Activated CD8-positive, alpha-beta T cell treated with anti-CD3 and anti-CD28 coated beads for 36 hours (primary cell): Measurements from ENCODE around the gene DMPK. TPM values are rescaled to one million over a fixed set of nuclear protein-coding genes. Genes with fewer than 3 reads are reported as not detected.

Experiments
- ATAC-seq: fragments of 200-7000 bp; cut with Tn5 transposase; one replicate; pipeline ENCODE4 v1.10.0; 2021; ENCODE audit warnings: mild to moderate bottlenecking, moderate library complexity
- CTCF ChIA-PET: fragments of 350-600 bp; sonication (Branson Sonifier 250); formaldehyde crosslinking; loops from one replicate; lab custom pipeline; 2021; ENCODE audit warnings: antibody characterized with exemption; lab: Charles Lee
- POLR2A ChIA-PET: fragments of 350-600 bp; sonication (Branson Sonifier 250); formaldehyde crosslinking; loops from one replicate; lab custom pipeline; 2021; ENCODE audit warnings: antibody characterized with exemption; lab: Charles Lee
- DNase-seq: peaks from one replicate; pipeline ENCODE4 v3.0.0-alpha.2; 2020
- H3K27ac Mint-ChIP-seq: one replicate; pipeline ENCODE4 v1.8.0; 2021; ENCODE audit warnings: mild to moderate bottlenecking, mixed read lengths
- H3K27me3 Mint-ChIP-seq: one replicate; pipeline ENCODE4 v1.8.0; 2021; ENCODE audit warnings: mixed read lengths
- H3K36me3 Mint-ChIP-seq: one replicate; pipeline ENCODE4 v1.8.0; 2021; ENCODE audit warnings: low read depth, mixed read lengths
- H3K4me1 Mint-ChIP-seq: one replicate; pipeline ENCODE4 v1.8.0; 2021; ENCODE audit warnings: low read depth, mixed read lengths
- H3K4me3 Mint-ChIP-seq: one replicate; pipeline ENCODE4 v1.8.0; 2021; ENCODE audit warnings: mild to moderate bottlenecking, moderate library complexity, mixed read lengths
- H3K9me3 Mint-ChIP-seq: one replicate; pipeline ENCODE4 v1.8.0; 2021; ENCODE audit warnings: mixed read lengths
- intact Hi-C: fragments of 100-400 bp; cut with micrococcal nuclease; formaldehyde crosslinking; loops from one replicate; pipeline ENCODE4 v1.10.0; 2022
- total RNA-seq, 2 experiments: library from RNA; stranded (reverse); gene quantifications; one replicate each; pipeline ENCODE4 v1.2.3, GENCODE V29; 2021
- TF ChIP-seq, protein P1 (sequence below): fragments of 200-600 bp; IDR thresholded peaks from one replicate; pipeline ENCODE4 v1.8.0; 2022; ENCODE audit warnings: antibody characterized with exemption, mild to moderate bottlenecking

DMPK gene
- total RNA-seq, 2 experiments from 2014 or later, result 5.8 to 8.0 TPM

DNA sequence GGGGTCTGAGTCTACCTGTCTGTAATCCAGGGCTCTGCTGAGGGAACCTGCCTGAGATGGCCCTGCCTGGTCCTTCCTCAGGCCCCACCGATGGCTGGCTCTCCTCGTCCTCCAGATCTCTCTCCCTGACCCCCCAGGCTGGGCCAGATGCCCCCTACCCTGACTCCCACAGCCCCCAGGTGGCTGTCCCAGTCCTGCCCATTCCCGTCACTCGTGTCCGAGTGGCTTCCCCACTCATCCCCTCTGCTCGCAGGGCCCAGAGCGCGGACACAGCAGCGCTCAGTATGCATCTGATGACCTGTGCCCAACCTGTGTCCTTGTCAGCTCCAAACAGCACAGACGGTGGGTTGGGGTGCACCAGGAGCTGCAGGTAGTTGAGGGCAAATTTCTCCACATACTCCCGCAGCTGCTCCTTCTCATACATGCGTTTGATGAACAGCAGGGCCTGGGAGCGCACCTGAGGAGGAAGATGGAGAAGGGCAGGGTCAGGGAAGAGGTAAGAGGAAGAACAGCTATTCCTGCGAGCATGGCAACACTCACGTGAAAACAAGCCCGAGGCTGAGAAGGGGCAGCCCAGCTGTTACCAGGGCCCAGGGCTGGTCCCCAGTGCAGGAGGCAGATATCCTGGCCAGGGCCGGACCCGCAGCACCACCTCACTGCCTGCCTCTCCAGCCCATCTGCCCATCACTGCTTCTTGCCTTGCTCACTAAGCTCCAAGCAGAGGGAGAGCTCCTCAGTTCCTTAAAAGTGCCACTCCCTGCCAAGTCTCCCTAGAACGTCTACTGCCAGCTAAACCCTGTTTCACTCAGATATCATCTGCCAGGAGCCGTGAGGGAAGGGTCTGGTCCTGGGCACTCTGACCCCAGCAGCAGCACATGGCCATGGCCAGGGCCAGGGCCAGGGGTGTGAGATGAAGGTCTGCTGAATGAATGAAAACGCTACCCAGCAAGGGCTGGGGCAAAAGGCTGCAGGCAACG is 43.9 kb upstream of the DMPK start:
- DNase-seq (no peak), ATAC-seq (no peak)
- no peaks in the 10 kb centered on the region for H3K9me3 Mint-ChIP-seq
- H3K4me1 Mint-ChIP-seq, result no peaks in the 10 kb centered on the region
- no peak overlapping the region for H3K4me3 Mint-ChIP-seq
- H3K27ac Mint-ChIP-seq, result no peak overlapping the region
- CTCF ChIA-PET, result interaction anchor here (4.7 kb wide), 1 partner anchor 9 kb away, joined by 35 read pairs; no protein-coding TSS in a partner anchor
- TF ChIP-seq, protein P1, sequence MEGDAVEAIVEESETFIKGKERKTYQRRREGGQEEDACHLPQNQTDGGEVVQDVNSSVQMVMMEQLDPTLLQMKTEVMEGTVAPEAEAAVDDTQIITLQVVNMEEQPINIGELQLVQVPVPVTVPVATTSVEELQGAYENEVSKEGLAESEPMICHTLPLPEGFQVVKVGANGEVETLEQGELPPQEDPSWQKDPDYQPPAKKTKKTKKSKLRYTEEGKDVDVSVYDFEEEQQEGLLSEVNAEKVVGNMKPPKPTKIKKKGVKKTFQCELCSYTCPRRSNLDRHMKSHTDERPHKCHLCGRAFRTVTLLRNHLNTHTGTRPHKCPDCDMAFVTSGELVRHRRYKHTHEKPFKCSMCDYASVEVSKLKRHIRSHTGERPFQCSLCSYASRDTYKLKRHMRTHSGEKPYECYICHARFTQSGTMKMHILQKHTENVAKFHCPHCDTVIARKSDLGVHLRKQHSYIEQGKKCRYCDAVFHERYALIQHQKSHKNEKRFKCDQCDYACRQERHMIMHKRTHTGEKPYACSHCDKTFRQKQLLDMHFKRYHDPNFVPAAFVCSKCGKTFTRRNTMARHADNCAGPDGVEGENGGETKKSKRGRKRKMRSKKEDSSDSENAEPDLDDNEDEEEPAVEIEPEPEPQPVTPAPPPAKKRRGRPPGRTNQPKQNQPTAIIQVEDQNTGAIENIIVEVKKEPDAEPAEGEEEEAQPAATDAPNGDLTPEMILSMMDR, result no peak
- H3K27me3 Mint-ChIP-seq, result no peaks in the 10 kb centered on the region
- POLR2A ChIA-PET, result interaction anchor here (1.0 to 2.1 kb wide), 2 partner anchors 9 to 11 kb away, joined by 4 to 8 read pairs; partner anchors contain the start of gene RSPH6A
- peaks cover 51% of the 10 kb centered on the region for H3K36me3 Mint-ChIP-seq
- intact Hi-C loops, result no loop called here

DNA sequence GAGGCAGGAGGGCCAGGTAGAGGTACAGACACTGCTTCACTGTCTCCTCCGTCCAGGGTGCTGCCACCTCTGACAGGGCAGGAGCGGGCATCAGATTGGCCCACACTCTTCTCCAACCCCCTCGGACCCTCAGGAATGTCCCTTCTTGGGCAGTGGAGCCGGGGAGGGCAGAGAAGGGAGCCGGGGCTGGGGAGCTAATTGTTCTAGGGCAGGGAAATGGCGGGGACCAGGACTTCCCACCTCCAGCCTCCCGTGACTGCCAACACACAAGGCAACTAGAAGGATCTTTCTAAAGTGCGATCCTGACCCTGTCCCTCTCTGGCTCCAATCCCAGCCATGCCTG is 42.9 kb upstream of the DMPK start:
- Mint-ChIP-seq H3K4me3 (no peak overlapping the region), H3K27me3 (no peaks in the 10 kb centered on the region), H3K36me3 (peaks cover 46% of the 10 kb centered on the region), H3K4me1 (no peaks in the 10 kb centered on the region), H3K9me3 (no peaks in the 10 kb centered on the region), H3K27ac (no peak overlapping the region)
- POLR2A ChIA-PET, result interaction anchor here (1.2 to 2.1 kb wide), 4 partner anchors 8 to 30 kb away, joined by 4 to 8 read pairs (median 4); no protein-coding TSS in a partner anchor
- no peak for DNase-seq
- intact Hi-C loops, result no loop called here
- ATAC-seq, result no peak
- CTCF ChIA-PET, result interaction anchor here (1.1 to 4.7 kb wide), 3 partner anchors 8 to 26 kb away, joined by 3 to 35 read pairs (median 4); no protein-coding TSS in a partner anchor
- TF ChIP-seq, protein P1, result no peak

DNA sequence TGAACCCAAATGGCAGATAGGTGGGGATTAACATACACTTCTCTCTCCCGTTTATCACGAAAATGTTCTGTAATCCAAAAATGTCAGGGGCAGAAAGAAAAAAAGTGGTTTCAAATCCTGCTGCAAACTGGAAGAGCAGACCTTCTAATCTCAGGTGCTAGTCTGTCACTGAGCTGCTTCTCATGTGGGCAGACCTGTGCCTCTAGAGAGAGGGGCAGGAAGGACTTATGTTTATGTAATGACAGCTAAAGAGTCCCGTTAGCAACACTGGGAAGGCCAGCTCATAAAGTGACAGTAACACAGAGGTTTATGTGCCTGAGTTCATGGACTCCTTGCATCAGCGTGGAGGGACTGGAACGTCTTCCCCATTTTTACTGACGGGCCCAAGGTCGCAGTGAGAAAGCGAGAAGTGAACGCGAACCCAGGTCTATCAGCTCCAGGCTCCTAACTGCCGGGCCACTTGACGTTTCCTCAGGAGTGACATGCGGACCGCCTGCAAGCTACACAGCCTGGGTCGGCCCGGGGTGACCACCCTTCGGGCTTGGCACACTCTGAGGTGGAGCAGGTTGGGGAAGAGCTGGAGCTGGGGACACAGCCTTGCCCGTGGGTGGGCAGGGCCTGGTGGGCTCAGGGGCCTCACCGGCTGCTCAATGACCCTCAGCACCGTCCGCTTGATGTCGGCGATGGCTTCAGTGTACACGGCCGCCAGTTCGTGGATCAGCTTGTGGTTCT is 42.4 kb upstream of the DMPK start:
- H3K27me3 Mint-ChIP-seq, result no peaks in the 10 kb centered on the region
- ChIA-PET POLR2A (interaction anchor here (0.7 to 1.7 kb wide), 4 partner anchors 25 to 204 kb away, joined by 3 to 4 read pairs (median 4); no protein-coding TSS in a partner anchor), CTCF (interaction anchor here (1.1 to 4.7 kb wide), 3 partner anchors 7 to 25 kb away, joined by 3 to 35 read pairs (median 4); no protein-coding TSS in a partner anchor)
- H3K27ac Mint-ChIP-seq, result no peak overlapping the region
- no peak for DNase-seq
- no peaks in the 10 kb centered on the region for H3K4me1 Mint-ChIP-seq
- H3K4me3 Mint-ChIP-seq, result no peak overlapping the region
- intact Hi-C loops, result no loop called here
- H3K36me3 Mint-ChIP-seq, result peaks cover 45% of the 10 kb centered on the region
- TF ChIP-seq, protein P1, result no peak
- no peaks in the 10 kb centered on the region for H3K9me3 Mint-ChIP-seq
- ATAC-seq, result no peak

DNA sequence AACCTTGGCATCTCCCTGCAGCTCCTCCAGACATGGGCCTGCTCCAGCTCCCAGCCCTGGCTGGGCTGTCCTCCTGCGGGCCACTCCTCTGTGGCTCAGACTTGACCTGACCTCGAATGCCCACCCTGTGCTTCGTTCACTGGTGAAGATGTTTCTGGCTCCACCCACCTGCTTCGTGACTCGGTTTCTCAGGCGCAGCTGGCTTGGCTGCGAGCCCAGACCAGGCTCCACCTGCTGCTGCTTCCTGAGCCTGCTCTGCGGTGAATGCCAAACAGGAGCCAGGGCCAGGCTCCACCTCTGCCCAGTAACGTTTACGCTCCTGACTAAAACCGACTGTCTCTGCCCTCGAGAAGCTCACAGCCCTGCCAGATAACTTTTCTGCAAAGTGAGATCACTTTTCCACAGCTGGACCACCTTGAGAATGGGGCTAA is 41.8 kb upstream of the DMPK start:
- DNase-seq (no peak), ATAC-seq (no peak)
- CTCF ChIA-PET, result interaction anchor here (1.0 to 4.7 kb wide), 5 partner anchors 7 to 58 kb away, joined by 3 to 35 read pairs (median 4); no protein-coding TSS in a partner anchor
- Mint-ChIP-seq H3K27me3 (no peaks in the 10 kb centered on the region), H3K27ac (no peak overlapping the region), H3K4me3 (no peak overlapping the region), H3K36me3 (peaks cover 39% of the 10 kb centered on the region), H3K4me1 (no peaks in the 10 kb centered on the region), H3K9me3 (no peaks in the 10 kb centered on the region)
- POLR2A ChIA-PET, result interaction anchor here (0.7 to 1.7 kb wide), 5 partner anchors 8 to 203 kb away, joined by 3 to 4 read pairs (median 3); partner anchors contain the start of gene RSPH6A
- TF ChIP-seq, protein P1, result no peak
- intact Hi-C loops, result no loop called here
